GM18502 (cell line): Measurements from ENCODE around the gene PIK3CB.
A peak's percentile ranks its signal among the peaks of the same experiment; 100 is the strongest.
"Not testable (repeated sequence)": the region's sequence is repeated elsewhere in the genome, so short reads cannot be mapped to it uniquely, and the experiment has no call there.

Experiments used
- ATAC-seq: cut with Tn5 transposase; IDR thresholded peaks from one replicate; pipeline ENCODE4 v1.9.1; 2021; ENCODE audit warnings: mild to moderate bottlenecking; ENCODE audit not compliant: unreplicated experiment, poor library complexity

Gene PIK3CB

GRCh38 chr3:138848696-138849095, 14.0 kb upstream of the PIK3CB start:
- no peak for ATAC-seq

DNA sequence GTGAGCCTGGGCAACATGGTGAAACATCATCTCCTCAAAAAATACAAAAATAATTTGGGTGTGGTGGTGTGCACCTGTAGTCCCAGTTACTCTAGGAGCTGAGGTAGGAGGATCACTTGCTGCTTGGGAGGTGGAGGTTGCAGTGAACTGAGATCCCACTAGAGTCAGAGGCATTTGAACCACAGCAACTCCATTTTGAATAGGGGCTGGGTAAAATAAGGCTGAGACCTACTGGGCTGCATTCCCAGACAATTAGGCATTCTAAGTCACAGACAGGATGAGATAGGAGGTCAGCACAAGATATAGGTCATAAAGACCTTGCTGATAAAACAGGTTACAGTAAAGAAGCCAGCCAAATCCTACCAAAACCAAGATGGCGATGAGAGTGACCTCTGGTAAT, 12.1 kb upstream of the PIK3CB start:
- ATAC-seq: not testable (repeated sequence)

DNA sequence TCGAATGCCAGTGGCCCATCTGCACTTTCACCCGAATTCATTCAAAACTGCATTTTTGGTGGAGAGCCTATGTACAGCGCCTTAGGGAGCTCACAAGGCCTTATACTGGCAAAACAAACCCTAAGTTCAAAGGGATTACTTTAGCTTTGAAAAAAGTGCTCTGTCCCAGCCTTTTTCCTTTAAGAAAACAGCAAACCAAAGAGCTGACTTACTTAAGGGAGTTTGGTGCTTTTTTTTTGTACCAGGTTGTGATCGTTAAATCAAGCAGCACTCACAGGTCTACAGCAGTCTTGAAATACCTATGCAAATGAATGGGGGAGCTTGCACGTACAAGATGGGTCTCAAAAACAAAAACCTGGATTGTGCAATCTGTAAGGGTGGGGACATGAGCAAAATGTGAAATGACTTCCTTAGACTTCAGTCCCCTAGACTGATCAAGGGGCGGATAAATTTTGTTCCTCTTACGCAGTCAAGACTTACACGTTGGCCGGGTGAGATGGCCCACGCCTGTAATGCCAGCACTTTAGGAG, 11.6 kb upstream of the PIK3CB start:
- ATAC-seq: no peak

- no peak for ATAC-seq
Observed at GRCh38 chr3:138845771-138846173, 11.0 kb upstream of the PIK3CB start.

GRCh38 chr3:138845181-138845601, 10.5 kb upstream of the PIK3CB start:
- ATAC-seq: no peak

GRCh38 chr3:138842483-138843188, 7.9 kb upstream of the PIK3CB start:
- ATAC-seq: peak; percentile 84

DNA sequence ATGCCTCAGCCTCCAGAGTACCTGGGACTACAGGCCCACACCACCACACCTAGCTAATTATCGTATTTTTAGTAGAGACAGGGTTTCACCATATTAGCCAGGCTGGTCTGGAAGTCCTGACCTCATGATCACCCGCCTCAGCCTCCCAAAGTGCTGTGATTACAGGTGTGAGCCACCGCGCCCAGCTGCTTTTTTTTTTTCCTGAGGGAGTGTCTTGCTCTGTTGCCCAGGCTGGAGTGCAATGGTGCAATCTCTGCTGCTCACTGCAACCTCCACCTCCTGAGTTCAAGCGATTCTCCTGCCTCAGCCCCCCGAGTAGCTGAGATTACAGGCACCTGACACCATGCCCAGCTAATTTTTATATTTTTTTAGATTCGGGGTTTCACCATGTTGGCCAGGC, 3.7 kb upstream of the PIK3CB start:
- not testable (repeated sequence) for ATAC-seq

DNA sequence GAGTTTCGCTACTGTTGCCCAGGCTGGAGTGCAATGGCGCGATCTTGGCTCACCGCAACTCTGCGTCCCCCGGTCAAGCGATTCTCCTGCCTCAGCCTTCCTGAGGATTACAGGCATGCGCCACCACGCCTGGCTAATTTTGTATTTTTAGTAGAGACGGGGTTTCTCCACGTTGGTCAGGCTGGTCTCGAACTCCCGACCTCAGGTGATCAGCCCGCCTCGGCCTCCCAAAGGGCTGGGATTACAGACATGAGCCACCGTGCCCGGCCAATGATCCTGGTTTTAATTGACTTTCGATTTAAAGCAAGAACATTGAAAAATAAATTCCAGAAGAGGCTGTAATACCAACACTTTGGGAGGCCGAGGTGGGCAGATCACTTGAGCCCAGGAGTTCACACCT, 1.1 kb upstream of the PIK3CB start:
- not testable (repeated sequence) for ATAC-seq

GRCh38 chr3:138835397-138835757, 649 bp upstream of the PIK3CB start:
- ATAC-seq: no peak

DNA sequence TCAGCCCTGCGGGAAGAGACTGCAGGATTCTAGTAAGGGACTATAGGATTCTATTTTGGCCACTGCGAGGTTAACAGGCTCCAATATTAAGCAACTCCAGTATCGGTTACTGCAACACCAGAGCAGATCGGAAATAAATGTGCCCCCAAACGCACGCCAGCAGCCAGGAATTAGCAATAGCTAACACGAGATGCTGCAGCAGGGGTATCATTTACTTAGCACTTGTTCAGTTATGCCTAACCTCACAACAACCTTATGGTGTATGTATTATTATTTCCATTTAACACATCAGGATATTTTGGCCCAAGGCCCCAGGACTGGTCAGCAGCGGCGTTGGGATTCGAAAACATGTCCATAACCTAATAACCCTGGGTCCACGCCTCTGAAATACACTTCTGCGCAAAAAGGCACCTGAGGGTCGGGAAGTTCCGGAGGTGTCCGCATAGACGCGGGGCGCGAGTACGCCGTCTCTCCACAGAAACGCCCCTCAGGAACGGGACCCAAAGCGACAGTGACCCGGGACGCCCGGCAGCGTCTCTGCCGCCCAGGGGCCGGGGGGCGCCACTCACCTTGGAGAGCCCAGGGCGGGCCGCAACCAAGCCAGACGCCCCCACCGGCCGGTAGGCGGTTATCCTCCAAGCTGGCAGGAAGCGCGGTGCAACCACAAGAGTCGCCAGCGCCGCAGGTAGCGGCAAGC, 681 bp downstream of the PIK3CB start:
- peak; percentile 57 for ATAC-seq

DNA sequence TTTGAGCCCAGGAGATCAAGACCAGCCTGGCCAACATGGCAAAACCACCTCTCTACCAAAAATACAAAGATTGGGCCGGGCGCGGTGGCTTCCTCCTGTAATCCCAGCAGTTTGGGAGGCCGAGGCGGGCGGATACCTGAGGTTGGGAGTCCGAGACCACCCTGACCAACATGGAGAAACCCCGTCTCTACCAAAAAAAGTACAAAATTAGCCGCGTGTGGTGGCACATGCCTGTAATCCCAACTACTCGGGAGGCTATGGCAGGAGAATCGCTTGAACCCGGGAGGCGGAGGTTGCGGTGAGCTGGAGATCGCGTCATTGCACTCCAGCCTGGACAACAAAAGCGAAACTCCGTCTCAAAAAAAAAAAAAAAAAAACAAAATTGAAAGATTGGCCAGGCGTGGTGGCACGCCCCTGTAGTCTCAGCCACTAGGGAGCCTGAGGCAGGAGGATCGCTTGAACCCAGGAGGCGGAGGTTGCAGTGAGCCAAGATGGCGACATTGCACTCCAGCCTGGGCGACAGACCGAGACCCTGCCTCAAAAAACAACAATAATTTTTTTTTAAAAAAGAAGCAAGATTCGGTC, 2.2 kb downstream of the PIK3CB start:
- not testable (repeated sequence) for ATAC-seq

- ATAC-seq: no peak
Observed at GRCh38 chr3:138829886-138830510, 4.7 kb downstream of the PIK3CB start.

- ATAC-seq: no peak
Observed at GRCh38 chr3:138829097-138829496, 5.6 kb downstream of the PIK3CB start.

- ATAC-seq: no peak
Observed at GRCh38 chr3:138827222-138827621, 7.5 kb downstream of the PIK3CB start.

DNA sequence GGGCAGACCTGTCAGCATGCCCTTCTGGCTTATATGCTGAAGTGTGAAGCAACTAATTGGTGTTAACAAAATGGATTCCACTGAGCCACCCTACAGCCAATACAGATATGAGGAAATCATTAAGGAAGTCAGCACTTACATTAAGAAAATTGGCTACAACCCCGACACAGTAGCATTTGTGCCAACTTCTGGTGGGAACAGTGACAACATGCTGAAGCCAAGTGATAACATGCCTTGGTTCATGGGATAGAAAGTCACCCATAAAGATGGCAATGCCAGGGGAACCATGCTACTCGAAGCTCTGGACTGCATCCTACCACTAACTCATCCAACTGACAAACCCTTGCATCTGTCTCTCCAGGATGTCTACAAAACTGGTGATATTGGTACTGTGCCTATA, 9.4 kb downstream of the PIK3CB start:
- no peak for ATAC-seq

DNA sequence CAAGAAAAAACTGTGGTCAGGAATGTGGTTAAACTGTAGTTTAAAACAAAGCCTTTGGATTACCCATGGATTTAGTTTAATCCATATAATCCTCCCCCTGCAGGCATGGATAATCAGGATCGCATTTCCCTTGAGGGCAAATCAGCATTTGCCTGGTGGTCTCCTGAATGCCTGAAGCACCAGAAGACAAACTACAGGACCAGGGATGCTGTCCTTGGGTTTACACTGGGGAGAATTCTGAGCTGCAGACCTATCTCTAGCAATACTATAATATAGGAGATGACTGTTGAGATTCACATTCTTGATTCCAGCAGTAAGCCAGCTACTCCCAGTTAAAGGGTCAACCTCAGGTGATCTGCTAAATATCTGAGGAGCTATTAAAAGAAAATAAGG, 10.6 kb downstream of the PIK3CB start:
- ATAC-seq: no peak

- not testable (repeated sequence) for ATAC-seq
Observed at GRCh38 chr3:138820379-138820778, 14.3 kb downstream of the PIK3CB start.

- ATAC-seq: no peak
Observed at GRCh38 chr3:138818185-138818860, 16.4 kb downstream of the PIK3CB start.

DNA sequence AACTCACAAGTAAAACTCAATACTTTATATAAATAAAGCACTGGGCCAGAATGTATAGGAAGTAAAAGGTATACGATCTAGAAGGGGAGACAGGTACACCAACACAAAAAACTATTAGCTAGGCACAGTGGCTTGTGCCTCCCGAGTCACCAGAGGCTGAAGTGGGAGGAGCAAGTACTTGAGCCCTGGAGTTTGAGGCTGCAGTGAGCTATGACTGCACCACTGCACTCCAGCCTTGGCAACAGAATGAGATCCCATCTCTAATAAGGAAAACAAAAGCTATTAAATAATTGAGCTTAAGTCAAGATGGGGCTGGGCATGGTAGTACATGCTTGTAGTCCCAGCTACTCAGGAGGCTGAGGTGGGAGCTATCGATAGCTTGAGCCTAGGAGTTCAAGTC, 17.0 kb downstream of the PIK3CB start:
- ATAC-seq: no peak

DNA sequence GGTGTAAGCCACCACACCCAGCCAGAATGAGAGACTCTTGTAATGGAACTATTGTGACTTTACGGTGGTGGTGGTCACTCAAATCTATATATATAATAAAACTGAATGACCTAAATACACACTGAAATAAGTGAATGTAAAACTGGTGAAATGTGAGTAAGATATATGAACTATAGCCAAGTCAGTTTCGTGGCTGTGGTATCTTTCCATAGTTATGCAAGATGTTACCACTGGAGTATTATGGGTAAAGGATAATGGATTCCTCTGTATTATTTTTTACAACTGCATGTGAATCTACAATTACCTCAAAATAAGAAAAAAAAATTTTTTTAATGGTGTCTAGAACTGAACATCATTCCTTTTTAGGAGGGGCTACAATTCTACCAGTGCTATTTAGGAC, 21.9 kb downstream of the PIK3CB start:
- no peak for ATAC-seq
